ENCODE data around the gene SPRYD3. TPM values are rescaled to one million over a fixed set of nuclear protein-coding genes. Genes with fewer than 3 reads are reported as not detected.
A peak's percentile ranks its signal among the peaks of the same experiment; 100 is the strongest.

Gene SPRYD3
- 17.0 TPM for total RNA-seq (2013)
- polyA plus RNA-seq (10 to 100 TPM; 17.8 to 26.9 (median 21.8) TPM), polyA minus RNA-seq (13.4 and 14.9 TPM in 2 replicates), total RNA-seq (6.5 to 12.7 (median 9.2) reads per million in 11 experiments)

- H3K4me3 ChIP-seq (replicated peaks in 1 of 3; ENCODE audit: low read depth in 2 of 3, low read length in 3 of 3): peak within 1 kb of the TSS; percentile 54 to 87 (median 68)
- Mint-ChIP-seq H3K4me1 (peaks cover 27% of the 10 kb centered on the region), H3K27ac (peak within 1 kb of the TSS; percentile 66 to 91 (median 85)), H3K9me3 (peaks cover 0 to 4% (median 0%) of the 10 kb centered on the region in 7 donors), H3K4me3 (peak within 1 kb of the TSS; percentile 80 to 90), H3K27me3 (ENCODE audit: low read depth in 3 of 3) (peaks cover 0 to 4% (median 4%) of the 10 kb centered on the region in 3 donors), H3K36me3 (peaks cover 31 to 32% of the 10 kb centered on the region in 2 donors)
- H3K4me2 ChIP-seq (replicated peaks; ENCODE audit: extremely low read depth, low read length, poor library complexity, severe bottlenecking): peak within 1 kb of the TSS; percentile 97
- H3K36me3 ChIP-seq (replicated peaks in 1 of 2; ENCODE audit: control insufficient read depth in 1 of 2, insufficient read depth in 2 of 2, low read length in 2 of 2): peaks cover 28 to 32% of the 10 kb centered on the region in 2 donors
- no peaks in the 10 kb centered on the region for H3K9me3 ChIP-seq (replicated peaks in 1 of 2; ENCODE audit: control insufficient read depth in 1 of 2, insufficient read depth in 1 of 2, low read length in 2 of 2)
- DNase-seq: peak; percentile 95 to 97 (median 95)
- peaks cover 18 to 30% of the 10 kb centered on the region in 2 donors for H3K4me1 ChIP-seq (ENCODE audit: control insufficient read depth in 1 of 2, insufficient read depth in 2 of 2, low read length in 2 of 2)
- peak within 1 kb of the TSS; percentile 99 for H2AFZ ChIP-seq (ENCODE audit: insufficient read depth, low read depth, low read length, poor library complexity, severe bottlenecking)
- TF ChIP-seq, protein P1, sequence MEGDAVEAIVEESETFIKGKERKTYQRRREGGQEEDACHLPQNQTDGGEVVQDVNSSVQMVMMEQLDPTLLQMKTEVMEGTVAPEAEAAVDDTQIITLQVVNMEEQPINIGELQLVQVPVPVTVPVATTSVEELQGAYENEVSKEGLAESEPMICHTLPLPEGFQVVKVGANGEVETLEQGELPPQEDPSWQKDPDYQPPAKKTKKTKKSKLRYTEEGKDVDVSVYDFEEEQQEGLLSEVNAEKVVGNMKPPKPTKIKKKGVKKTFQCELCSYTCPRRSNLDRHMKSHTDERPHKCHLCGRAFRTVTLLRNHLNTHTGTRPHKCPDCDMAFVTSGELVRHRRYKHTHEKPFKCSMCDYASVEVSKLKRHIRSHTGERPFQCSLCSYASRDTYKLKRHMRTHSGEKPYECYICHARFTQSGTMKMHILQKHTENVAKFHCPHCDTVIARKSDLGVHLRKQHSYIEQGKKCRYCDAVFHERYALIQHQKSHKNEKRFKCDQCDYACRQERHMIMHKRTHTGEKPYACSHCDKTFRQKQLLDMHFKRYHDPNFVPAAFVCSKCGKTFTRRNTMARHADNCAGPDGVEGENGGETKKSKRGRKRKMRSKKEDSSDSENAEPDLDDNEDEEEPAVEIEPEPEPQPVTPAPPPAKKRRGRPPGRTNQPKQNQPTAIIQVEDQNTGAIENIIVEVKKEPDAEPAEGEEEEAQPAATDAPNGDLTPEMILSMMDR (IDR thresholded peaks at IDR 0.05): no peak
- peak within 1 kb of the TSS; percentile 72 for H3K9ac ChIP-seq (ENCODE audit: insufficient read depth, low read length, poor library complexity, severe bottlenecking)
- no peaks in the 10 kb centered on the region for H3K27me3 ChIP-seq (ENCODE audit: control insufficient read depth in 2 of 2, insufficient read depth in 2 of 2, low read length in 2 of 2)
- WGBS (ENCODE audit: insufficient coverage): 1% methylated on average over 64 of the region's 67 CpGs
- intact Hi-C loops (cut with micrococcal nuclease): loop anchor here in 1 of 2 donors (2.0 kb wide), 1 partner anchor 19 kb away; no protein-coding TSS in a partner anchor
- H3K79me2 ChIP-seq (ENCODE audit: insufficient read depth, low read length): peaks cover 28% of the 10 kb centered on the region
- H4K20me1 ChIP-seq (ENCODE audit: insufficient read depth, low read length): no peaks in the 10 kb centered on the region
- H3K27ac ChIP-seq (ENCODE audit: low read depth in 1 of 2, low read length in 2 of 2): peak within 1 kb of the TSS; percentile 71 to 83
Observed at GRCh38 chr12:53079226-53080117, at the start of gene SPRYD3. Gene SPRYD3 (minus strand): TSS chr12:53079390. CDS start chr12:53079333, 57 bp downstream.

- no peaks in the 10 kb centered on the region for H3K79me2 ChIP-seq (ENCODE audit: insufficient read depth, low read length)
- no peak overlapping the region for H3K27ac ChIP-seq (ENCODE audit: low read depth in 1 of 2, low read length in 2 of 2)
- H3K27me3 ChIP-seq (ENCODE audit: control insufficient read depth in 2 of 2, insufficient read depth in 2 of 2, low read length in 2 of 2): no peaks in the 10 kb centered on the region
- H3K4me1 ChIP-seq (ENCODE audit: control insufficient read depth in 1 of 2, insufficient read depth in 2 of 2, low read length in 2 of 2): peaks cover 38 to 44% of the 10 kb centered on the region in 2 donors
- peaks cover 3% of the 10 kb centered on the region in 3 donors for H3K27me3 Mint-ChIP-seq (ENCODE audit: low read depth in 3 of 3)
- H3K36me3 ChIP-seq (replicated peaks in 1 of 2; ENCODE audit: control insufficient read depth in 1 of 2, insufficient read depth in 2 of 2, low read length in 2 of 2): no peaks in the 10 kb centered on the region
- H3K9me3 ChIP-seq (replicated peaks in 1 of 2; ENCODE audit: control insufficient read depth in 1 of 2, insufficient read depth in 1 of 2, low read length in 2 of 2): no peaks in the 10 kb centered on the region
- intact Hi-C loops (cut with micrococcal nuclease): no loop called here
- no CpG with 5 or more reads among the region's 1 CpG for WGBS (ENCODE audit: insufficient coverage)
- no peaks in the 10 kb centered on the region for H4K20me1 ChIP-seq (ENCODE audit: insufficient read depth, low read length)
- H3K4me3 ChIP-seq (replicated peaks in 1 of 3; ENCODE audit: low read depth in 2 of 3, low read length in 3 of 3): no peak overlapping the region
- no peak overlapping the region for H3K4me3 Mint-ChIP-seq
- no peak overlapping the region for H3K27ac Mint-ChIP-seq
- TF ChIP-seq, protein P1 (IDR thresholded peaks at IDR 0.05): no peak
- peaks cover 41% of the 10 kb centered on the region for H3K4me1 Mint-ChIP-seq
- H3K36me3 Mint-ChIP-seq: no peaks in the 10 kb centered on the region
- H3K4me2 ChIP-seq (replicated peaks; ENCODE audit: extremely low read depth, low read length, poor library complexity, severe bottlenecking): no peak overlapping the region
- peaks cover 0 to 4% (median 0%) of the 10 kb centered on the region in 7 donors for H3K9me3 Mint-ChIP-seq
- H2AFZ ChIP-seq (ENCODE audit: insufficient read depth, low read depth, low read length, poor library complexity, severe bottlenecking): no peak overlapping the region
- no peak overlapping the region for H3K9ac ChIP-seq (ENCODE audit: insufficient read depth, low read length, poor library complexity, severe bottlenecking)
- no peak for DNase-seq
Observed at GRCh38 chr12:53127169-53127568, 48.0 kb upstream of the SPRYD3 start.
